Psoas muscle (tissue), 8 donors: ENCODE data around the gene PCSK5. TPM values are rescaled to one million over a fixed set of nuclear protein-coding genes. Genes with fewer than 3 reads are reported as not detected.

Experiments used
- ATAC-seq, 4 donors: fragments of 200-7000 bp; cut with Tn5 transposase; one replicate each; pipeline ENCODE4 v1.9.1; 2020; ENCODE audit warnings: moderate library complexity in 3 of 4, mild to moderate bottlenecking in 2 of 4
- DNase-seq, 2 donors: peaks; one replicate each; pipeline ENCODE4 v3.0.0-alpha.2; 2020
- H3K27ac ChIP-seq: fragments of 200-600 bp; one replicate; pipeline ENCODE4 v1.8.0; 2022
- H3K27me3 ChIP-seq, 3 donors: fragments of 200-600 bp in 1 of 3; one replicate each; pipeline versions ENCODE4 v1.6.1 to v1.8.0; 2013 to 2022; ENCODE audit warnings: low read length in 2 of 3, mild to moderate bottlenecking in 2 of 3, moderate library complexity in 1 of 3; ENCODE audit not compliant: insufficient read depth in 3 of 3
- H3K36me3 ChIP-seq, 2 donors: fragments of 200-600 bp in 1 of 2; one replicate each; pipeline versions ENCODE4 v1.6.1 to v1.8.0; 2013 to 2022; ENCODE audit warnings: low read depth in 1 of 2, mild to moderate bottlenecking in 1 of 2, moderate library complexity in 1 of 2; ENCODE audit not compliant: insufficient read depth in 1 of 2
- H3K4me1 ChIP-seq: fragments of 200-600 bp; one replicate; pipeline ENCODE4 v1.8.0; 2022
- H3K4me3 ChIP-seq: fragments of 200-600 bp; one replicate; pipeline ENCODE4 v1.8.0; 2022; ENCODE audit warnings: mild to moderate bottlenecking
- H3K9me3 ChIP-seq: fragments of 200-600 bp; one replicate; pipeline ENCODE4 v1.8.0; 2022
- WGBS, 3 donors: extraction: QIAGEN DNeasy Blood & Tissue Kit; methylation state at CpG; one replicate each; pipeline versions ENCODE4 v1.1.6 to v1.1.7; 2013; 5-methylcytosine and 5-hydroxymethylcytosine counted together
- intact Hi-C, 2 donors: fragments of 100-400 bp; cut with DNase I; formaldehyde crosslinking; loops; one replicate each; pipeline versions ENCODE4 v1.11.0 to v1.14.2; 2022
- polyA plus RNA-seq, 3 donors: library from polyadenylated mRNA; stranded (reverse); fragments of 200-250 nt; gene quantifications; one replicate each; pipeline ENCODE4 v1.2.3, GENCODE V29; 2013
- total RNA-seq, 4 donors: library from RNA; stranded (reverse); fragmentation: NEBNext Ultra II Directional in 2 of 4; extraction: Animal tissue kit (Norgen Biotek cat#: 25700) in 2 of 4; gene quantifications; one replicate each; pipeline versions ENCODE4 v1.2.1 to v1.2.4, GENCODE V29; 2021 to 2023
- TF ChIP-seq, protein P1 (sequence below): fragments of 200-600 bp; IDR thresholded peaks from one replicate; pipeline ENCODE4 v1.8.0; 2022; ENCODE audit warnings: antibody characterized with exemption
- donor health status: healthy with polysubstance abuse.
- donor health status: DM: no; HTN: no; CAD: no; lungs with moderate emphysema.
- donor health status: Bipolar disorder and iron deficiency.
- donor health status: healthy.
- donor health status: DM: yes; HTN: yes; CAD: no.
- donor health status: DM: no; HTN: no; CAD: no.
- donor health status: DM: no; HTN: no; CAD: no.
- donor health status: DM: yes; HTN: yes; CAD: no.

Gene PCSK5
- total and polyA plus RNA-seq, 7 donors = 0.75 to 4.4 (median 2.3) TPM

DNA sequence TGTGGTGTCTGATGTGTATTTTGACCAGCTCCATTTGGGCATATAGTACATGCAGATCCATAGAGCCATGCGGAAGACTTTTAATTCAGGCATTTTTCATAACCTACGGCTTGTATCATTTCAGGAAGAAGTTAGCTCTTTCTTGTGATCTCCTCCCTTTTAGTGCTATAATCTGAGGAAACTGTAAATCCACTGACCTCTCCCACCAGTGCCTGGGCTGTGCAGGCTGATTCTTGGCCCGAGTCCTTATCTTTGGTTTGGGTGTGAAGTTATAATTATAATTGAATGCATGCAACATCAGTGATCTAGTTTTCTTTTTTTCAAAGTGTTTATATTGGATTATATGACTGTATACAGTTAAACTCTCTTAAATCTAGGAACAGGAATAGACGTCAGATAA is 247.9 kb downstream of the PCSK5 start:
- Histone ChIP-seq H3K9me3 (no peaks in the 10 kb centered on the region), H3K4me1 (no peaks in the 10 kb centered on the region), H3K4me3 (no peak overlapping the region), H3K36me3 (no peaks in the 10 kb centered on the region), H3K27me3 (no peaks in the 10 kb centered on the region), H3K27ac (no peak overlapping the region)
- intact Hi-C loops = no loop called here
- ATAC-seq = no peak
- no peak for DNase-seq
- TF ChIP-seq, protein P1, sequence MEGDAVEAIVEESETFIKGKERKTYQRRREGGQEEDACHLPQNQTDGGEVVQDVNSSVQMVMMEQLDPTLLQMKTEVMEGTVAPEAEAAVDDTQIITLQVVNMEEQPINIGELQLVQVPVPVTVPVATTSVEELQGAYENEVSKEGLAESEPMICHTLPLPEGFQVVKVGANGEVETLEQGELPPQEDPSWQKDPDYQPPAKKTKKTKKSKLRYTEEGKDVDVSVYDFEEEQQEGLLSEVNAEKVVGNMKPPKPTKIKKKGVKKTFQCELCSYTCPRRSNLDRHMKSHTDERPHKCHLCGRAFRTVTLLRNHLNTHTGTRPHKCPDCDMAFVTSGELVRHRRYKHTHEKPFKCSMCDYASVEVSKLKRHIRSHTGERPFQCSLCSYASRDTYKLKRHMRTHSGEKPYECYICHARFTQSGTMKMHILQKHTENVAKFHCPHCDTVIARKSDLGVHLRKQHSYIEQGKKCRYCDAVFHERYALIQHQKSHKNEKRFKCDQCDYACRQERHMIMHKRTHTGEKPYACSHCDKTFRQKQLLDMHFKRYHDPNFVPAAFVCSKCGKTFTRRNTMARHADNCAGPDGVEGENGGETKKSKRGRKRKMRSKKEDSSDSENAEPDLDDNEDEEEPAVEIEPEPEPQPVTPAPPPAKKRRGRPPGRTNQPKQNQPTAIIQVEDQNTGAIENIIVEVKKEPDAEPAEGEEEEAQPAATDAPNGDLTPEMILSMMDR = no peak
- WGBS, 3 donors = 88 to 95% (median 92%) methylated on average over 4 of the region's 4 CpGs

DNA sequence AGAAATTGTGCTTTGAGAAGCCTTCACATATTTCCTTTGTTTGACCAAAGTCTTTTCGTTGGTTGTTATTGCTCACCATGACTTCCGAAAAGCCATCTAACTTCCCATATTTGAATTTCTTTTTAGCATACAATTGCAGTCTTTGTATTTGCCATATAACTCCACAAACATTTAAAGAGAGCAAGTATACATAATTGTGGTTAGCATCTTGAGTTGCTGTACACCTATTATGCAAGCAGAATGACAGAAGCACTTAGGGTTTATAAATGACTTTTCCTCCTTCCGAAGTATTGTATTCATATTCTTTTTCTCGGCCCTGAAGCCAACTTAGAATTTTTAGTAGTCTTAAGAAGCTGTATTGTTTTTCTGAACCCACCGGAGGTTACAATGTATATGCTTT is 253.4 kb downstream of the PCSK5 start:
- H3K27ac ChIP-seq = no peak overlapping the region
- intact Hi-C loops = no loop called here
- H3K4me1 ChIP-seq = no peaks in the 10 kb centered on the region
- H3K9me3 ChIP-seq = no peaks in the 10 kb centered on the region
- H3K36me3 ChIP-seq = no peaks in the 10 kb centered on the region
- no peak overlapping the region for H3K4me3 ChIP-seq
- H3K27me3 ChIP-seq = no peaks in the 10 kb centered on the region
- no peak for DNase-seq
- 91 to 94% (median 92%) methylated on average over 5 of the region's 5 CpGs for WGBS, 3 donors
- TF ChIP-seq, protein P1 = no peak
- no peak for ATAC-seq

DNA sequence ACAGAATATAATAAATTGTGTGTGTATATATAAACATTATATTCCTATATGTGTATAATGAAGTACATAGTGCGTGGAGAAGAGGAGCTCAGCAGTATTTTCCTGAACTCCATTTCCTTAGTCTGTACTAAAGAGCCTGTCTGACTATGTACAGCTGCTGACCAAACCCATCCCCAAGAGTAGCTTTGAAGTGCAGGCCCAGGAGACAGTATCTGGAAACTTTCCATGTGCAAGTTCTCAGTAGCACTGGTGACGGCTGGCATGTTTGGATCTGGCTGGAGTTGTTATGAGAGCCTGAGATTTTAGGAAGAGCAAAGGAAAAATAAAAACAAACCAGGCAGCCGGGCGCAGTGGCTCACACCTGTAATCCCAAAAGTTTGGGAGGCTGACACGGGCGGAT is 259.5 kb downstream of the PCSK5 start:
- TF ChIP-seq, protein P1 = no peak
- H3K36me3 ChIP-seq = no peaks in the 10 kb centered on the region
- H3K9me3 ChIP-seq = no peaks in the 10 kb centered on the region
- intact Hi-C loops = no loop called here
- no peaks in the 10 kb centered on the region for H3K27me3 ChIP-seq
- H3K4me1 ChIP-seq = no peaks in the 10 kb centered on the region
- ATAC-seq (no peak), DNase-seq (no peak)
- H3K4me3 ChIP-seq = no peak overlapping the region
- 39 to 54% (median 53%) methylated on average over 6 of the region's 6 CpGs for WGBS, 3 donors
- no peak overlapping the region for H3K27ac ChIP-seq

DNA sequence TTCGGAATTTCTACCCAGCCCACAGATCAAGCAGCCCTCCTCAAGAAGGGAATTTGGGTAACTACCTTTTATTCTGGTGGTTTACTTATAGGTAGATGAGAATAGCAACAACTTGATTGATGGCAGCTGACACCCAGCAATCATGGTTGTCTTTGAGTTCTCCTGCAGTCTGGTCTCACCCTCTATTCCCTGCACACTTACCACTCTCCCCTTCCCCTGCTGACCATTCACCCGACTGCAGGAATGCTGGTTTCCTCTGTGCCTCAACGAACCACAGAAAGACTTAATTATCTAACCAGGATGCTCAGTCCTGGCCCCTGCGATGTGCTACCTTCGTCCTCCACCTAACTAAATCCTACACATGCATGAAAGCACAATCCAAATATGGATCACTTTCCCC is 260.8 kb downstream of the PCSK5 start:
- no peaks in the 10 kb centered on the region for H3K36me3 ChIP-seq
- ATAC-seq (no peak), DNase-seq (no peak)
- H3K4me3 ChIP-seq = no peak overlapping the region
- 82 to 90% (median 82%) methylated on average over 5 of the region's 5 CpGs for WGBS, 3 donors
- no peaks in the 10 kb centered on the region for H3K27me3 ChIP-seq
- TF ChIP-seq, protein P1 = no peak
- intact Hi-C loops = no loop called here
- no peaks in the 10 kb centered on the region for H3K9me3 ChIP-seq
- H3K27ac ChIP-seq = no peak overlapping the region
- no peaks in the 10 kb centered on the region for H3K4me1 ChIP-seq

DNA sequence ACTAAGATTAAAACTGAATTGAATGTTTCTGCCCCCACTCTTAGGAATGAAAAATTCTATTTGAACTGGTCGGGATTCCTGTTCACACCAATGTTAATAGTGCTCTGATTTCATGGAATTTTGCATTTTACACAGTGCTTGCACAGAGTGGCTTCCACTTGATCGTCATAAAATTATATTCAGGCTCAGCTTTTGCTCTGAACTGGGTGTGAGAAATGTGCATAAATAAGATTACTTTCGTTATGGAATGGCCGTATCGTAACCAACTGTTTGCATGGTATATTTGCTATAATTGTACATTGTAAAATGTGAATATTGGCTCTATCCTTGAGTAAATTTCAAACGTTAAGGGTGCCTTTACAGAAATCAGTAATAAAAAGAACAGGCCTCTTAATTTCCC is 262.9 kb downstream of the PCSK5 start:
- DNase-seq (no peak), ATAC-seq (no peak)
- Histone ChIP-seq H3K27ac (no peak overlapping the region), H3K36me3 (no peaks in the 10 kb centered on the region), H3K9me3 (no peaks in the 10 kb centered on the region), H3K4me3 (no peak overlapping the region), H3K4me1 (no peaks in the 10 kb centered on the region), H3K27me3 (no peaks in the 10 kb centered on the region)
- TF ChIP-seq, protein P1 = no peak
- 63 to 73% (median 70%) methylated on average over 6 of the region's 6 CpGs for WGBS, 3 donors
- intact Hi-C loops = no loop called here
